ENCODE results near the gene SPG11. TPM values are rescaled to one million over a fixed set of nuclear protein-coding genes. Genes with fewer than 3 reads are reported as not detected.
A peak's percentile ranks its signal among the peaks of the same experiment; 100 is the strongest.

SPG11 gene
- total and polyA plus RNA-seq, 2 of the 13 experiments (the other 11 are each of a cell fraction or from before 2014, with no cell fraction given), result 31.5 to 40.7 TPM

GRCh38 chr15:44584162-44584749 lies 79.2 kb downstream of the SPG11 start:
- WGBS (ENCODE audit: low lambda C conversion rate), result 98% methylated on average over 4 of the region's 5 CpGs
- peak; percentile 93 for ATAC-seq
- peaks cover 6% of the 10 kb centered on the region; the same call in 1 of the 2 replicates for H3K4me1 ChIP-seq (ENCODE audit: insufficient read depth, low read length)
- H3K36me3 ChIP-seq (replicated peaks in 1 of 2; ENCODE audit: control insufficient read depth in 1 of 2, insufficient read depth in 2 of 2, low read length in 2 of 2), result peaks cover 6 to 44% of the 10 kb centered on the region in 2 experiments
- CTCF ChIA-PET (ENCODE audit: low intra/inter-chr PET ratio, low total read pairs), result interaction anchor here (1.1 kb wide), 1 partner anchor 154 kb away, joined by 4 read pairs; no protein-coding TSS in a partner anchor
- H3K4me2 ChIP-seq (ENCODE audit: low read depth, low read length), result no peak overlapping the region
- no peak overlapping the region for H3K4me3 ChIP-seq (replicated peaks in 1 of 3; ENCODE audit: insufficient read depth in 1 of 3, low read depth in 2 of 3, low read length in 3 of 3)
- FAIRE-seq, result no peak
- H4K20me1 ChIP-seq (ENCODE audit: insufficient read depth, low read length), result no peaks in the 10 kb centered on the region
- in situ Hi-C loops (cut with HindIII; ENCODE audit: extremely low pct_ligation_motif_present, low pct_unique_long_range_greater_than_20kb), result loop anchor here (10.0 to 25.0 kb wide), 2 partner anchors 151 to 328 kb away; partner anchors contain the start of gene TRIM69
- BruUV-seq (replicated peaks), result no TSS peak
- H3K9me3 ChIP-seq (ENCODE audit: low read length), result peaks cover 8% of the 10 kb centered on the region
- H3K27me3 ChIP-seq (ENCODE audit: control insufficient read depth in 1 of 2, insufficient read depth in 2 of 2, low read length in 2 of 2), result no peaks in the 10 kb centered on the region
- intact Hi-C loops (cut with micrococcal nuclease; ENCODE audit: unreplicated experiment), result loop anchor here (5.0 kb wide), 1 partner anchor 153 kb away; the partner anchor contains the start of gene TRIM69
- no peaks in the 10 kb centered on the region for H3K79me2 ChIP-seq (ENCODE audit: insufficient read depth, low read length)
- peak; percentile 36 for DNase-seq (ENCODE audit: low spot score)
- POLR2A ChIA-PET, result no interaction called here
- H2AFZ ChIP-seq (ENCODE audit: low read length), result no peak overlapping the region
- no peak overlapping the region for H3K9ac ChIP-seq (ENCODE audit: insufficient read depth, low read depth, low read length)
- no peak overlapping the region for H3K27ac ChIP-seq (ENCODE audit: extremely low read length, insufficient read depth, low read length)
- no peak for TF ChIP-seq KLF13 (CRISPR knock-in tag; IDR thresholded peaks at IDR 0.05)
- peak; percentile 34 for TF ChIP-seq ZNF687 (CRISPR knock-in tag; IDR thresholded peaks at IDR 0.05)
- TF ChIP-seq DDIT3 (CRISPR knock-in tag; IDR thresholded peaks at IDR 0.05), result no peak
- TF ChIP-seq ZNF737 (CRISPR knock-in tag; IDR thresholded peaks at IDR 0.05; ENCODE audit: borderline replicate concordance), result no peak
- TF ChIP-seq SMC3 (IDR thresholded peaks at IDR 0.05; ENCODE audit: low read length), result peak; percentile 44; the same call in 1 of the 2 replicates
- TF ChIP-seq RFXANK (CRISPR knock-in tag; IDR thresholded peaks at IDR 0.05), result no peak
- TF ChIP-seq ATF2 (CRISPR knock-in tag; IDR thresholded peaks at IDR 0.05), result no peak
- no peak for TF ChIP-seq SNAPC2 (CRISPR knock-in tag; IDR thresholded peaks at IDR 0.05)
- TF ChIP-seq ZBTB44 (CRISPR knock-in tag; IDR thresholded peaks at IDR 0.05), result no peak
- no peak for TF ChIP-seq AGO2 (optimal IDR thresholded peaks at IDR 0.05; ENCODE audit: low read depth, low read length)
- TF ChIP-seq BHLHE40 (IDR thresholded peaks at IDR 0.05; ENCODE audit: low read length), result no peak
- TF ChIP-seq ZNF710 (CRISPR knock-in tag; IDR thresholded peaks at IDR 0.05; ENCODE audit: borderline replicate concordance), result no peak
